ENCODE results near the gene GTF3C4.

GRCh38 chr9:132631280-132631679 is 39.0 kb upstream of the GTF3C4 start:
- TF ChIP-seq CTCF (IDR thresholded peaks at IDR 0.05) (no peak), EP300 (IDR thresholded peaks at IDR 0.05) (no peak), POLR2A (IDR thresholded peaks at IDR 0.05) (no peak), POLR2AphosphoS5 (IDR thresholded peaks at IDR 0.05) (no peak)
